Ectodermal cell (in vitro differentiated cells): ENCODE data around the gene PCDHB2.
"Not testable (repeated sequence)": the region's sequence is repeated elsewhere in the genome, so short reads cannot be mapped to it uniquely, and the experiment has no call there.

Experiments used
- H3K27ac ChIP-seq: 2 replicates; pipeline ENCODE4 v1.7.0; 2013; ENCODE audit warnings: mild to moderate bottlenecking, low read depth, low read length; ENCODE audit not compliant: insufficient read depth, poor library complexity, severe bottlenecking
- H3K27me3 ChIP-seq: 2 replicates; pipeline ENCODE4 v1.7.0; 2013; ENCODE audit warnings: mild to moderate bottlenecking, low read length; ENCODE audit not compliant: insufficient read depth, control insufficient read depth, poor library complexity, severe bottlenecking
- H3K36me3 ChIP-seq: one replicate; pipeline ENCODE4 v1.7.0; 2013; ENCODE audit warnings: low read length; ENCODE audit not compliant: control insufficient read depth, insufficient read depth
- H3K4me1 ChIP-seq: one replicate; pipeline ENCODE4 v1.7.0; 2013; ENCODE audit warnings: low read length; ENCODE audit not compliant: control insufficient read depth, insufficient read depth
- H3K4me3 ChIP-seq: 2 replicates; pipeline ENCODE4 v1.7.0; 2013; ENCODE audit warnings: low read depth, low read length, control low read depth; ENCODE audit not compliant: insufficient read depth
- H3K9me3 ChIP-seq: 2 replicates; pipeline ENCODE4 v1.7.0; 2013; ENCODE audit warnings: mild to moderate bottlenecking, low read length, moderate library complexity; ENCODE audit not compliant: control insufficient read depth
- WGBS, 2 experiments: methylation state at CpG; one replicate each; pipeline ENCODE4 v1.1.7; 2013; ENCODE audit warnings: missing lambda C conversion rate in 2 of 2; 5-methylcytosine and 5-hydroxymethylcytosine counted together

Gene PCDHB2

DNA sequence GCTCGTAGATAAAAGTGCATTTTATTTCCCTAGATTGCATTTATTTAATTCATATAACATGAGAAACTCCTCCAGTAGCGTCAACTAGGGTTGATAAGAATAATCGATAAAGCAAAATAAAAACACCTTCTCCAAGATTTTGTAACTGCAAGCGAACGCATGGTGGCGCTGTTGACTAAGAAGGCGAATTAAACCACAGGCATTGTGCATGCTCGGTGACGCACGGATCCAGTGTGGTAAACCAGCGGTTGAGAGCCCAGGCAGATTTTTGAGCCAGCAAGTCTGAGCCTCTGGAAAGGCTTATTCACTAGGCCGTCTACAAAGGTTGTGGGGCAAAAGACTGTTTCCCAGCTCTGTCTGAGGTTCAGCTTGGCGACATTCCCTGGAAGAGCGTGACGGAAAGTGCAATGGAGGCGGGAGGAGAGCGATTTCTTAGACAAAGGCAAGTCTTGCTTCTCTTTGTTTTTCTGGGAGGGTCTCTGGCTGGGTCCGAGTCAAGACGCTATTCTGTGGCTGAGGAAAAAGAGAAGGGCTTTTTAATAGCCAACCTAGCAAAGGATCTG is 5.9 kb downstream of the PCDHB2 start, which contains the start of gene PCDHB3:
Gene PCDHB3, plus strand, starts transcription at position 231 of the 563 bp plus-strand sequence. Its CDS starts 177 bp downstream, at position 408.
- Histone ChIP-seq H3K27ac (no peak within 1 kb of the TSS), H3K36me3 (peaks cover 36% of the 10 kb centered on the region), H3K4me3 (no peak within 1 kb of the TSS), H3K9me3 (peaks cover 3% of the 10 kb centered on the region), H3K4me1 (no peaks in the 10 kb centered on the region), H3K27me3 (no peaks in the 10 kb centered on the region)
- 86 to 89% methylated on average over 19 of the region's 19 CpGs for WGBS, 2 experiments

DNA sequence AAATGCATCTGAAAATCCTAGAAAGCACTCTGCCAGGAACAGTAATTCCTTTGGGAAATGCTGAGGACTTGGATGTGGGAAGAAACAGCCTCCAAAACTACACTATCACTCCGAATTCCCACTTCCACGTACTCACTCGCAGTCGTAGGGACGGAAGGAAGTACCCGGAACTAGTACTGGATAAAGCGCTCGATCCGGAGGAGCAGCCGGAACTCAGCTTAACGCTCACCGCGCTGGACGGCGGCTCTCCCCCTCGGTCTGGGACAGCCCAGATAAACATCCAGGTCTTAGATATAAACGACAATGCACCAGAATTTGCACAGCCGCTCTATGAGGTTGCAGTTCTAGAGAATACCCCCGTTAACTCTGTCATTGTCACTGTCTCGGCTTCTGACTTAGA is 6.6 kb downstream of the PCDHB2 start:
- Histone ChIP-seq H3K9me3 (peaks cover 3% of the 10 kb centered on the region), H3K4me1 (no peaks in the 10 kb centered on the region), H3K4me3 (no peak overlapping the region), H3K27me3 (no peaks in the 10 kb centered on the region), H3K27ac (no peak overlapping the region), H3K36me3 (peaks cover 30% of the 10 kb centered on the region)
- WGBS, 2 experiments: 92 to 93% methylated on average over 20 of the region's 20 CpGs

DNA sequence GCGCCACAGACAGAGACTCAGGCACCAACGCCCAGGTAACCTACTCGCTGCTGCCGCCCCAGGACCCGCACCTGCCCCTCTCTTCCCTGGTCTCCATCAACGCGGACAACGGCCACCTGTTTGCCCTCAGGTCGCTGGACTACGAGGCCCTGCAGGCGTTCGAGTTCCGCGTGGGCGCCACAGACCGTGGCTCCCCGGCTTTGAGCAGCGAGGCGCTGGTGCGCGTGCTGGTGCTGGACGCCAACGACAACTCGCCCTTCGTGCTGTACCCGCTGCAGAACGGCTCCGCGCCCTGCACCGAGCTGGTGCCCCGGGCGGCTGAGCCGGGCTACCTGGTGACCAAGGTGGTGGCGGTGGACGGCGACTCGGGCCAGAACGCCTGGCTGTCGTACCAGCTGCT is 7.7 kb downstream of the PCDHB2 start:
- H3K4me3 ChIP-seq, H3K9me3 ChIP-seq, H3K27me3 ChIP-seq, H3K4me1 ChIP-seq, H3K27ac ChIP-seq: not testable (repeated sequence)
- 90 to 98% methylated on average over 19 to 26 of the region's 39 CpGs for WGBS, 2 experiments
- peaks cover 30% of the 10 kb centered on the region for H3K36me3 ChIP-seq

DNA sequence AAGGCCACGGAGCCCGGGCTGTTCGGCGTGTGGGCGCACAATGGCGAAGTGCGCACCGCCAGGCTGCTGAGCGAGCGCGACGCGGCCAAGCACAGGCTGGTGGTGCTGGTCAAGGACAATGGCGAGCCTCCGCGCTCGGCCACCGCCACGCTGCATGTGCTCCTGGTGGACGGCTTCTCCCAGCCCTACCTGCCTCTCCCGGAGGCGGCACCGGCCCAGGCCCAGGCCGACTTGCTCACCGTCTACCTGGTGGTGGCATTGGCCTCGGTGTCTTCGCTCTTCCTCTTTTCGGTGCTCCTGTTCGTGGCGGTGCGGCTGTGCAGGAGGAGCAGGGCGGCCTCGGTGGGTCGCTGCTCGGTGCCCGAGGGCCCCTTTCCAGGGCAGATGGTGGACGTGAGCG is 8.1 kb downstream of the PCDHB2 start:
- H3K4me3 ChIP-seq, H3K4me1 ChIP-seq, H3K27me3 ChIP-seq, H3K27ac ChIP-seq, H3K9me3 ChIP-seq: not testable (repeated sequence)
- WGBS, 2 experiments: 97% methylated on average over 20 to 28 of the region's 38 CpGs
- peaks cover 29% of the 10 kb centered on the region for H3K36me3 ChIP-seq

DNA sequence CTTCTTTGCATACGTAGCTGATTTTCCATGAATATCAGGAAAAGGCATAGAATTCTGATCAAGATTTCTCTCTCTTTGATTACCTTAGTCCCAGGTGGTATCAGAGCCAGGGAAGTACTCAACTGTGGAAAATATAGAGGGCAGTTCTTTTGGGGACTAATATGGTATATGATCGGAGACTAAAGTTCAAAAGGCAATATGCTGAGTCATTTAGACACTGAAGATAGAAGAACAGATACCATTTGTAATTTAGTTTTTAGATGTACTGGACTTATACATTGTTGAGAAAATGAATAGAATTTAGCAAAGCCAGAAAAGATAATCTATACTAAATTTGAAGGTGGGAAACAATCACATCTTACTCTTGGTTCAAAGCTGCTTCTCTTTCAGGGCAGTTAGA is 10.9 kb downstream of the PCDHB2 start:
- WGBS, 2 experiments: 55 to 72% methylated on average over 2 of the region's 2 CpGs
- H3K27ac ChIP-seq: no peak overlapping the region
- H3K27me3 ChIP-seq: no peaks in the 10 kb centered on the region

DNA sequence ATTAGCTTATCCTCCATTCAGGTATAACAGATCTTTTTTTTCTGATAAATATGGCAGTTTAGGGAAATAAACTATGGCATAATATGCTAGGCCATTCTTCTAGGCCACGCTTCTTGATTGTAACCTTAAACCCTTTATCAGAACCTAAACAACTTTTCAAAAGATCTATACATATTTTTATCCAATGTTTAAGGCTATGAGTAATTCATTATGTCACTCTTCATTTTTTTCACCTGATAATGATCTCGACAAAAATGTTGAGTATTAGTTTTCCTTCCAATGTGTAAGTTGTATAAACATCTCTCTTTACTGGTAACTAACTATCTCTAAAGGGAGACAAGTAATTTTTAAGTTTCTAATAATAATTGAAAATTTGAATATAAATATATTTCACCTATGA is 24.8 kb downstream of the PCDHB2 start:
- Histone ChIP-seq H3K4me3 (no peak overlapping the region), H3K9me3 (no peaks in the 10 kb centered on the region), H3K27ac (no peak overlapping the region), H3K36me3 (no peaks in the 10 kb centered on the region), H3K27me3 (no peaks in the 10 kb centered on the region), H3K4me1 (no peaks in the 10 kb centered on the region)
- 100% methylated on average over 1 of the region's 2 CpGs; no CpG with 5 or more reads in 1 of the 2 experiments for WGBS, 2 experiments

More for the DNA sequence above, 10.9 kb downstream of the PCDHB2 start:
- peaks cover 5% of the 10 kb centered on the region for H3K9me3 ChIP-seq
- H3K4me3 ChIP-seq: no peak overlapping the region
- H3K4me1 ChIP-seq: no peaks in the 10 kb centered on the region
- H3K36me3 ChIP-seq: peaks cover 25% of the 10 kb centered on the region

DNA sequence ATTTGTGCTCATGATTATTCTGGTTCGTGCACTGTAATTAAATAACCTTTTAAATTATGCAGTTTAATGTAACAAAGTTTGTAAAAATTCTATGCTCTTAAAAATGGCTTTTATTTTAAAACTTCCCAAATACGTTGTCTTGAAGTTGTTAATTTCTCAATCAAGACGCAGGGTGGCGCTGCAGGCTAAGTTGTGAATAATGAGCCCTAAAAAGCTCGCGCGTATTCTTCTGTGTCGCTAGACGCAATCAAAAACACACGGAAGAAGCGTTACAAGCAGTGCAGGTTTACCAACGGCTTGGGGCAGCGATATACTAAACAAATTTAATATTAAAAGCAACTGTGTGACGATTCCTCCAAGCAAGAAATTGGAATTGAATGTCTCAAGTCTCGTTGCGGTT is 27.1 kb downstream of the PCDHB2 start, which contains the start of gene PCDHB4:
Gene PCDHB4, plus strand, starts transcription at position 256 of the 400 bp plus-strand sequence. CDS start 181 bp downstream, outside the sequence.
- Histone ChIP-seq H3K36me3 (no peaks in the 10 kb centered on the region), H3K4me3 (no peak within 1 kb of the TSS), H3K27me3 (no peaks in the 10 kb centered on the region), H3K4me1 (no peaks in the 10 kb centered on the region), H3K27ac (no peak within 1 kb of the TSS), H3K9me3 (no peaks in the 10 kb centered on the region)
- WGBS, 2 experiments: 80 to 84% methylated on average over 15 to 16 of the region's 16 CpGs

DNA sequence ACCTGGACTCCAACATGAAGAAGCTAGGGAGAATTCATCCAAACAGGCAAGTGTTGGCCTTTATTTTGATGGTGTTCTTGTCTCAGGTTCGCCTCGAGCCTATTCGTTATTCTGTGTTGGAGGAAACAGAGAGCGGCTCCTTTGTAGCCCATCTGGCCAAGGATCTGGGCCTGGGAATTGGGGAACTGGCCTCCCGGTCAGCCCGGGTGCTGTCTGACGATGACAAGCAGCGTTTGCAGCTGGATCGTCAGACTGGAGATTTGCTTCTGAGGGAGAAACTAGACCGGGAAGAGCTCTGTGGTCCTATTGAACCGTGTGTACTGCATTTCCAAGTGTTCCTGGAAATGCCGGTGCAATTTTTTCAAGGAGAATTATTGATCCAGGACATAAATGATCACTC is 27.6 kb downstream of the PCDHB2 start:
- 94 to 95% methylated on average over 12 of the region's 12 CpGs for WGBS, 2 experiments
- Histone ChIP-seq H3K27ac (no peak overlapping the region), H3K9me3 (no peaks in the 10 kb centered on the region), H3K27me3 (no peaks in the 10 kb centered on the region), H3K4me3 (no peak overlapping the region), H3K4me1 (no peaks in the 10 kb centered on the region), H3K36me3 (no peaks in the 10 kb centered on the region)

DNA sequence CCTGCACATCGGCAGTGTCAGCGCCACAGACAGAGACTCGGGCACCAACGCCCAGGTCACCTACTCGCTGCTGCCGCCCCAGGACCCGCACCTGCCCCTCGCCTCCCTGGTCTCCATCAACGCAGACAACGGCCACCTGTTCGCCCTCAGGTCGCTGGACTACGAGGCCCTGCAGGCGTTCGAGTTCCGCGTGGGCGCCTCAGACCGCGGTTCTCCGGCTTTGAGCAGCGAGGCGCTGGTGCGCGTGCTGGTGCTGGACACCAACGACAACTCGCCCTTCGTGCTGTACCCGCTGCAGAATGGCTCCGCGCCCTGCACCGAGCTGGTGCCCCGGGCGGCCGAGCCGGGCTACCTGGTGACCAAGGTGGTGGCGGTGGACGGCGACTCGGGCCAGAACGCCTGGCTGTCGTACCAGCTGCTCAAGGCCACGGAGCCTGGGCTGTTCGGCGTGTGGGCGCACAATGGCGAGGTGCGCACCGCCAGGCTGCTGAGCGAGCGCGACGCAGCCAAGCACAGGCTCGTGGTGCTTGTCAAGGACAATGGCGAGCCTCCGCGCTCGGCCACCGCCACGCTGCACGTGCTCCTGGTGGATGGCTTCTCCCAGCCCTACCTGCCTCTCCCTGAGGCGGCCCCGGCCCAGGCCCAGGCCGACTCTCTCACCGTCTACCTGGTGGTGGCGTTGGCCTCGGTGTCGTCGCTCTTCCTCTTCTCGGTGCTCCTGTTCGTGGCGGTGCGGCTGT is 29.2 kb downstream of the PCDHB2 start:
- H3K36me3 ChIP-seq, H3K4me3 ChIP-seq, H3K27me3 ChIP-seq, H3K4me1 ChIP-seq, H3K27ac ChIP-seq, H3K9me3 ChIP-seq: not testable (repeated sequence)
- 95 to 96% methylated on average over 55 to 57 of the region's 73 CpGs for WGBS, 2 experiments

DNA sequence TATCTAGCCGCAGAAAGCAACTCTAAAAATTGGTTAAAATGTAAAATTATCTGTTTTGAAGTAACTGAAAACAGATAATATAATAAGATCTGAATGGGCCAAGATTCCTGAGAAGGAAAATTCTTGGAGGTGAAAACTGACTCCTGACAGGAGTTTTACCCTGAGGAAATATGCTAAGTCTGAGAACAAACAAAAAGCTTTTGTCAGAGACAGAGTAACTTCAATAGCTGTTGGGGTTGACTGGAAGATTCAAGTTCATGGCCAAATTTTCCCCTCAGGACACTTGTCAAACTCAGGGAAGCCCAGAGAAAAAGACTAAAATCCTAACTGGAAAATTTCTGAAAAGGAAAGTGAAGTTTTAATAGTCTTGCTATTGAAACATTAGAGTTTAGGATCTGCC is 32.9 kb downstream of the PCDHB2 start:
- 92 to 100% methylated on average over 1 of the region's 1 CpG for WGBS, 2 experiments
- Histone ChIP-seq H3K27ac (no peak overlapping the region), H3K4me1 (no peaks in the 10 kb centered on the region), H3K4me3 (no peak overlapping the region), H3K27me3 (no peaks in the 10 kb centered on the region), H3K36me3 (no peaks in the 10 kb centered on the region), H3K9me3 (no peaks in the 10 kb centered on the region)
